Esophagus squamous epithelium (tissue), 5 donors: ENCODE results near the gene GALNT10. TPM values are rescaled to one million over a fixed set of nuclear protein-coding genes. Genes with fewer than 3 reads are reported as not detected.

Source experiments
- DNase-seq: peaks from one replicate; lab custom pipeline; 2025; lab: John Stamatoyannopoulos, UW
- H3K27ac ChIP-seq, 4 donors: fragments of 200-600 bp; sonication (generic); one replicate each; pipeline ENCODE4 v1.5.1; 2016 to 2019; ENCODE audit warnings: mild to moderate bottlenecking in 1 of 4
- H3K27me3 ChIP-seq, 4 donors: fragments of 200-600 bp; sonication (generic); 1 replicate in 3 of 4; 2 replicates in 1 of 4; pipeline versions ENCODE4 v1.5.1 to v1.6.0; 2017 to 2021; ENCODE audit warnings: antibody characterized with exemption in 1 of 4
- H3K36me3 ChIP-seq, 3 donors: fragments of 200-600 bp; sonication (generic); one replicate each; pipeline ENCODE4 v1.5.1; 2016 to 2019
- H3K4me1 ChIP-seq, 3 donors: fragments of 200-600 bp; sonication (generic); one replicate each; pipeline ENCODE4 v1.5.1; 2017 to 2019
- H3K4me3 ChIP-seq, 4 donors: fragments of 200-600 bp; sonication (generic); 1 replicate in 3 of 4; 2 replicates in 1 of 4; pipeline ENCODE4 v1.5.1; 2016 to 2019; ENCODE audit warnings: mild to moderate bottlenecking in 2 of 4, moderate library complexity in 1 of 4
- H3K9me3 ChIP-seq, 3 donors: fragments of 200-600 bp; sonication (generic); one replicate each; pipeline ENCODE4 v1.5.1; 2016 to 2019
- CTCF ChIP-seq, 6 experiments: fragments of 450-650 bp in 4 of 6; fragments of 200-600 bp in 2 of 6; sonication (generic) in 2 of 6; IDR thresholded peaks; one replicate each; pipeline ENCODE4 v1.5.1; 2016 to 2019; ENCODE audit warnings: antibody characterized with exemption in 6 of 6, mild to moderate bottlenecking in 4 of 6, moderate library complexity in 4 of 6
- POLR2A ChIP-seq, 4 donors: fragments of 450-650 bp; IDR thresholded peaks; one replicate each; pipeline ENCODE4 v1.6.1; 2017; ENCODE audit warnings: antibody characterized with exemption in 4 of 4, mild to moderate bottlenecking in 4 of 4, moderate library complexity in 3 of 4
- WGBS, 2 donors: methylation state at CpG; one replicate each; pipeline ENCODE4 v1.1.5; 2018; 5-methylcytosine and 5-hydroxymethylcytosine counted together
- intact Hi-C: fragments of 100-400 bp; cut with DNase I; formaldehyde crosslinking; loops from one replicate; pipeline ENCODE4 v1.15.0; 2022
- total RNA-seq, 4 donors: library from RNA; depleted of rRNA; stranded (reverse); fragments of >200 nt; gene quantifications; one replicate each; pipeline ENCODE4 v1.1.0, GENCODE V29; 2016
- donor health status: DM: yes; HTN: yes; CAD: no.

Gene GALNT10
- total RNA-seq, 4 donors from 2014 or later: 3.6 to 47.2 (median 9.0) TPM

GRCh38 chr5:154412316-154412715 is 221.8 kb downstream of the GALNT10 start:
- no peak for DNase-seq
- WGBS, 2 donors: 95 to 100% methylated on average over 2 to 3 of the region's 3 CpGs
- H3K27me3 ChIP-seq: no peaks in the 10 kb centered on the region
- no peaks in the 10 kb centered on the region for H3K9me3 ChIP-seq
- no peak for TF ChIP-seq CTCF (IDR thresholded peaks at IDR 0.05)
- no peak for TF ChIP-seq POLR2A (IDR thresholded peaks at IDR 0.05)
- intact Hi-C loops: no loop called here
- H3K4me3 ChIP-seq: no peak overlapping the region
- H3K36me3 ChIP-seq: peaks cover 0 to 60% (median 0%) of the 10 kb centered on the region in 3 donors
- no peaks in the 10 kb centered on the region for H3K4me1 ChIP-seq
- no peak overlapping the region for H3K27ac ChIP-seq

GRCh38 chr5:154412925-154413324 is 222.4 kb downstream of the GALNT10 start:
- H3K36me3 ChIP-seq: peaks cover 0 to 67% (median 0%) of the 10 kb centered on the region in 3 donors
- no peaks in the 10 kb centered on the region for H3K9me3 ChIP-seq
- 80 to 83% methylated on average over 3 to 4 of the region's 9 CpGs for WGBS, 2 donors
- H3K27me3 ChIP-seq: no peaks in the 10 kb centered on the region
- intact Hi-C loops: no loop called here
- no peak for DNase-seq
- H3K27ac ChIP-seq: no peak overlapping the region
- no peaks in the 10 kb centered on the region for H3K4me1 ChIP-seq
- H3K4me3 ChIP-seq: no peak overlapping the region
- TF ChIP-seq POLR2A (IDR thresholded peaks at IDR 0.05) (no peak), CTCF (IDR thresholded peaks at IDR 0.05) (no peak)

- H3K27me3 ChIP-seq: no peaks in the 10 kb centered on the region
- intact Hi-C loops: no loop called here
- no peak for DNase-seq
- WGBS, 2 donors: 78 to 79% methylated on average over 4 to 5 of the region's 6 CpGs
- H3K36me3 ChIP-seq: peaks cover 0 to 78% (median 0%) of the 10 kb centered on the region in 3 donors
- no peaks in the 10 kb centered on the region for H3K4me1 ChIP-seq
- no peaks in the 10 kb centered on the region for H3K9me3 ChIP-seq
- no peak overlapping the region for H3K27ac ChIP-seq
- TF ChIP-seq CTCF (IDR thresholded peaks at IDR 0.05) (no peak), POLR2A (IDR thresholded peaks at IDR 0.05) (no peak)
- H3K4me3 ChIP-seq: no peak overlapping the region
Measured at GRCh38 chr5:154415114-154415513, 224.6 kb downstream of the GALNT10 start.

GRCh38 chr5:154418344-154418820 is 227.8 kb downstream of the GALNT10 start:
- Histone ChIP-seq H3K36me3 (peaks cover 0 to 69% (median 0%) of the 10 kb centered on the region in 3 donors), H3K9me3 (no peaks in the 10 kb centered on the region), H3K4me1 (no peaks in the 10 kb centered on the region), H3K27ac (no peak overlapping the region), H3K27me3 (no peaks in the 10 kb centered on the region), H3K4me3 (no peak overlapping the region)
- intact Hi-C loops: no loop called here
- 83 to 92% methylated on average over 2 to 5 of the region's 5 CpGs for WGBS, 2 donors
- DNase-seq: no peak
- TF ChIP-seq CTCF (IDR thresholded peaks at IDR 0.05): no peak
- TF ChIP-seq POLR2A (IDR thresholded peaks at IDR 0.05): no peak

GRCh38 chr5:154419236-154419635 is 228.7 kb downstream of the GALNT10 start:
- intact Hi-C loops: no loop called here
- 60 to 100% methylated on average over 1 of the region's 7 CpGs for WGBS, 2 donors
- Histone ChIP-seq H3K4me3 (no peak overlapping the region), H3K27me3 (no peaks in the 10 kb centered on the region), H3K27ac (no peak overlapping the region), H3K36me3 (peaks cover 0 to 68% (median 0%) of the 10 kb centered on the region in 3 donors), H3K9me3 (no peaks in the 10 kb centered on the region), H3K4me1 (no peaks in the 10 kb centered on the region)
- DNase-seq: no peak
- TF ChIP-seq POLR2A (IDR thresholded peaks at IDR 0.05) (no peak), CTCF (IDR thresholded peaks at IDR 0.05) (no peak)
